Measurements from ENCODE around the gene SAMD4B. TPM values are rescaled to one million over a fixed set of nuclear protein-coding genes. Genes with fewer than 3 reads are reported as not detected.

SAMD4B gene
- total RNA-seq, 1 experiment from 2014 or later = 78.5 TPM

- DNase-seq (ENCODE audit: low read depth, low spot score) = no peak
- in situ Hi-C loops (cut with HindIII; ENCODE audit: low pct_unique_long_range_greater_than_20kb, low sequenced_read_pairs) = no loop called here
These were observed 81.3 kb downstream of the SAMD4B start for GRCh38 chr19:39423258-39424086.

- in situ Hi-C loops (cut with HindIII; ENCODE audit: low pct_unique_long_range_greater_than_20kb, low sequenced_read_pairs) = no loop called here
These were observed 82.7 kb downstream of the SAMD4B start for GRCh38 chr19:39424934-39425333.

GRCh38 chr19:39425744-39426143, 83.5 kb downstream of the SAMD4B start:
- no peak for DNase-seq (ENCODE audit: low read depth, low spot score)
- in situ Hi-C loops (cut with HindIII; ENCODE audit: low pct_unique_long_range_greater_than_20kb, low sequenced_read_pairs) = no loop called here

More at GRCh38 chr19:39424934-39425333, 82.7 kb downstream of the SAMD4B start:
- DNase-seq (ENCODE audit: low read depth, low spot score) = no peak

DNA sequence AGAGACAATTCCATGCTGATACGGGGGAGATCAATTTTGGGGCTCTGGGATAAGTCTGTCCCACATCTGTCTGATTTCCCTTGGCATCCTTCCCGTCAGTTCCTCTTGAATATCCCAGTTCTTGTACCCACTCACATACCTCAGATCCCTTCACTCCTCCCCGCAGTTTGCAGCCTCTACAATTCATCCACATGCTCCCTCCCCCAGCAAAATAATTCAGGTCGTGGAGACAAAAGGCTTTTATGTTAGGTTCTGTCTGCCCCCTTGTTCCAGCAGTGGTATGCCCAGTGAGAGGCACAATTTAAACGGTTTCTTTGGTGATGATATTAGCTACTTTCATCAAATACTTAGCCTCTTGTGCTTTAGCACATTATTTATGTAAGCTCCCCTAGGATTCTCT, 83.9 kb downstream of the SAMD4B start:
- in situ Hi-C loops (cut with HindIII; ENCODE audit: low pct_unique_long_range_greater_than_20kb, low sequenced_read_pairs) = no loop called here
- DNase-seq (ENCODE audit: low read depth, low spot score) = peak; percentile 79

DNA sequence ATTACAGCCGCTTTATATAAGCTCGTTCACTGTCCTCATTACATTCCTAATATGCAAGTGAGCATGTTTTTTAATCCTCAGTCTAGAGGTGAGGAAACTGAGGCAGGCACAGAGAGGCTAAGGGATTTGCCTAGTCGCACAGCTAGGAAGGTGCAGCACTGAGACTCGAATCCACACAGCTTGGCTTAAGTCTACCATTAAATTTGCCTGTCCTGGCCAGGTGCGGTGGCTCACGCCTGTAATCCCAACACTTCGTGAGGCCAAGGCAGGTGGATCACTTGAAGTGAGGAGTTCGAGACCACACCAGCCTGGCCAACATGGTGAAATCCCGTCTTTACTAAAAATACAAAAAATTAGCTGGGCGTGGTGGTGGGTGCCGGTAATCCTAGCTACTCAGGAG, 85.5 kb downstream of the SAMD4B start:
- in situ Hi-C loops (cut with HindIII; ENCODE audit: low pct_unique_long_range_greater_than_20kb, low sequenced_read_pairs) = no loop called here
- no peak for DNase-seq (ENCODE audit: low read depth, low spot score)

DNA sequence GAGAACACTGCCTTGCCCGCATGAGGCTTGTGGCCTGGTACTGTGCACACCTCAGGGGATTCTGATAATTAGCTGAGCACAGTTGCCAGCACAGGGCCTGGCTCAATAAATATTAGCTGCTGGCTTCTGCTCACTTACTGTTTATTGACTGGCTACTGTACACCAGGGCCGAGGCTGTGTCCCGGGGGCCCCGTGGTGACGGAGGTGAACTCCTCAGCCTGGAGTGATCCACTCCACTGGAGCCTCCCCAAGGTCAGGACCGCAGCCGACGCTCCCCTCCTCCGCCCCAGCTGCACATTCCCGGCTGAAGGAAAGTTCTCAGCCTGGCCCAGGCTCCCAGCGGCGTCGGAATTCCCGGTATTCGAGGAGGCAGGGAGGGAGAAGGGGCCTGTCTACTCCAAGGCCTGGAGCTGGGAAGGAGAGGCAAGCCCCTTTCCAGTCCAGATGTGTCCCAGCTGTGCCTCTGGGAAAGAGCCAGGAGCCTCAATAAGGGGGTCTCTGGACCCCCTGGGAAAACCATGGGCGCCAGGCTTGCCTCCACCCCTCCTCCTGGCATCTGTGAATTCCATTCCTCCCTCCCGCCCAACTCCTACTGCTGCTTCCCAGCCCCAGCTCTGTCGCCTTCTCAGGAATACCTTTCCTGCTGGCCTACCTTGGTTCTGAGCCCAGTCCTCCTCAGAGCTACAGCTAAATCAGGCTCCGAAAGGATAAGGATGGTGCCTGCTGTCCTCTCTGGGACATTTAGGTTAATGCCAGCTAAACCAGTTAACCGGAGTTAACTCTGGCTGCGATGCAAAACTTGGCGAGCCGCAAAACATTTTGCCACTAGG, 86.3 kb downstream of the SAMD4B start:
- no peak for DNase-seq (ENCODE audit: low read depth, low spot score)
- in situ Hi-C loops (cut with HindIII; ENCODE audit: low pct_unique_long_range_greater_than_20kb, low sequenced_read_pairs) = no loop called here

DNA sequence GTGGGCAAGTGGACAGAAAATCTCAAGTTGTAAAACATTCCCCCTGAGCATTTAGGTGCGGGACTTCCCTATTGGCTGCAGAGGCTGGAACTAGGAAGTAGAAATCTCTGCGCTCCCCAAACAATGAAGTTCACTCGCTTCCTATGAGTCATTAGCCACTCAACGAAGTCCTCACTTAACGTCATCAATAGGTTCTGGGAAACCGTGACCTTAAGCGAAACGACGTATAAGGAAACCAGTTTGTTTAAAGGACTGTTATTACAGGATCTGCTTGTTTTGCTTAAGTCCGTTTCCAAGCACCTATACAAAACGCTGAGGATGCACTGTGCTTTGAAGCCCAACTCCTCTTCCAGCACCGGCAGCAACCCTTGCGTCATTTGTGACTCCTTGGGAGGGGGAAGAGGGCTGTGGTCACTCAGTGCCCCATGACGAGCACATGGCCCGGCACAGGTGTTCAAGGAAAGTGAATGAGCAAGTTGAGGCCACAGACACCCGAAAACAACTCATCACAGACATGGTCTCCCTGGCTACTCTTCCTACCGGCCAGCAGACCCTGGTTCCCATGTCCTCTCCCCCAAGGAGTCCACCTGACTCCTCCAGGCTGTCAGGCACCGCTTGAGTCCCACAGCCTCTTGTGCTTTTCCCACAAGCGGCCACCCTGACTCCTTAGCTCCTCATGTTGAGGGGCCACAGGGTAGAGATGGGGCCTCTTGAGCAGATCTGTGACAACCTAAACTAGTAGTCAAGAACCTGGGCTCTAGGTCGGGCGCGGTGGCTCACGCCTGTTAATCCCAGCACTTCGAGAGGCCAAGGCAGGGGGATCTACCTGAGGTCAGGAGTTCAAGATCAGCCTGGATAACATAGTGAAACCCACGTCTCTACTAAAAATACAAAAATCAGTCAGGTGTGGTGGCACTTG, 88.7 kb downstream of the SAMD4B start:
- peak; percentile 99 for DNase-seq (ENCODE audit: low read depth, low spot score)
- in situ Hi-C loops (cut with HindIII; ENCODE audit: low pct_unique_long_range_greater_than_20kb, low sequenced_read_pairs) = no loop called here

- in situ Hi-C loops (cut with HindIII; ENCODE audit: low pct_unique_long_range_greater_than_20kb, low sequenced_read_pairs) = no loop called here
- no peak for DNase-seq (ENCODE audit: low read depth, low spot score)
These were observed 90.4 kb downstream of the SAMD4B start for GRCh38 chr19:39432677-39433025.

GRCh38 chr19:39433480-39434079, 91.4 kb downstream of the SAMD4B start:
- in situ Hi-C loops (cut with HindIII; ENCODE audit: low pct_unique_long_range_greater_than_20kb, low sequenced_read_pairs) = no loop called here
- peak; percentile 30 for DNase-seq (ENCODE audit: low read depth, low spot score)

DNA sequence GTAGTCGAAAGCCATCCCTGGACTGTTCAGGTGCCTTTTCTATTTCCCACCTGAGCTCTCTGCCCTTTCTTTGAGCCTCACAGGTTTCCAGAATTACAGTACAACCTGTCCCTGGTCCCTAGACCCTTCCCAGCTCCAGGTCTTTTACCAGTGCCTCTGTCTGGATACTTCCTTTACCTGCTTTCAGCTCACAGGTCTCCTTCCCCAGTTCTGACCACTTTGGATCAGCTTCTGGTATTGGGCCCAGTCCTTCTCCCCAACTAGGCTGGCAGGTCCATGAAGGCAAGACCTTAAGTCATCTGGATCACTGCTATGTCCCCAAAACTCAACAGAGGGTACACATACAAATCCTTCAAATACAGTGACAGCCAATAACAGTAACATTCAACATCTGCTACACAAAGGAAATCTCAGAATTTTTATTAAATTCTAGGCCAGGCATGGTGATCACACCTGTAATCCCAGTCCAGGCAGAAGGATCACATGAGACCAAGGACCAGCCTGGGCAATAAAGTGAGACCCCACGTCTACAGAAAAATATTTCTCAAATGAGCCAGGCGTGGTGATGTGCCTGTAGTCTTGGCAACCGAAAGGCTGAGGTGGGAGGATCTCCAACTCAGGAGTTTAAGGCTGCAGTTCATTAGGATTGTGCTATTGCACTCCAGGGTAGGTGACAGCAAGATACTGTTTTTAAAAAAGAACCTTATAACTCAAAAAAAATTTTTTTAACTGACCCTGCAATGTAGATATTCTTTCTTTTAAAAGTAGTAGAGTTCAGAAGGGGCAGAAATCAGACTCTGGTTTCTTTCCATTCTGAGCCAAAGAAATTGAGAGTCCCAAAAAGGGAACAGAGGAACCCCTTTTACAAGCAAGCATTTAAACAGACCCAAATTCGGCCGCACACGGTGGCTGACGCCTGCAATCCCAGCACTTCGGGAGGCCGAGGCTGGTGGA, 92.2 kb downstream of the SAMD4B start:
- no peak for DNase-seq (ENCODE audit: low read depth, low spot score)
- in situ Hi-C loops (cut with HindIII; ENCODE audit: low pct_unique_long_range_greater_than_20kb, low sequenced_read_pairs) = no loop called here

Small RNA genes lying within 50 kb of the gene (small RNA-seq; reads per million reads assigned to genes)
- gene AC011445.2 = 0 reads per million in 2 experiments
- gene MIR4530 = 0 reads per million in 2 experiments
- gene RN7SL566P = 0 to 0.19 reads per million in 2 experiments

Other genes with a start within 250 kb of the SAMD4B start
- 3.7 TPM in 2 replicates for gene PAK4, start 216.6 kb upstream of the SAMD4B start, total RNA-seq (2014; rRNA removed; shearing (Covaris generic))
- 0.21 and 0.67 TPM in 2 replicates for gene NCCRP1, start 145.5 kb upstream of the SAMD4B start, total RNA-seq (2014; rRNA removed; shearing (Covaris generic))
- not detected in 2 replicates for gene SYCN, start 138.2 kb upstream of the SAMD4B start, total RNA-seq (2014; rRNA removed; shearing (Covaris generic))
- gene IFNL3, start 97.4 kb upstream of the SAMD4B start, total RNA-seq (2014; rRNA removed; shearing (Covaris generic)) = not detected in 2 replicates
- not detected in 2 replicates for gene IFNL4, start 93.6 kb upstream of the SAMD4B start, total RNA-seq (2014; rRNA removed; shearing (Covaris generic))
- gene IFNL2, start 74.0 kb upstream of the SAMD4B start, total RNA-seq (2014; rRNA removed; shearing (Covaris generic)) = not detected in 2 replicates
- not detected in 2 replicates for gene IFNL1, start 46.0 kb upstream of the SAMD4B start, total RNA-seq (2014; rRNA removed; shearing (Covaris generic))
- gene LRFN1, start 21.6 kb upstream of the SAMD4B start, total RNA-seq (2014; rRNA removed; shearing (Covaris generic)) = 1.6 TPM in 2 replicates
- 0.58 and 0.88 TPM in 2 replicates for gene GMFG, start 6.4 kb upstream of the SAMD4B start, total RNA-seq (2014; rRNA removed; shearing (Covaris generic))
- 21.3 and 29.6 TPM in 2 replicates for gene PAF1, start 48.7 kb downstream of the SAMD4B start, total RNA-seq (2014; rRNA removed; shearing (Covaris generic))
- gene MED29, start 49.0 kb downstream of the SAMD4B start, total RNA-seq (2014; rRNA removed; shearing (Covaris generic)) = 20.9 and 23.2 TPM in 2 replicates
- gene ZFP36, start 64.4 kb downstream of the SAMD4B start, total RNA-seq (2014; rRNA removed; shearing (Covaris generic)) = 2.6 and 3.1 TPM in 2 replicates
- gene PLEKHG2, start 70.2 kb downstream of the SAMD4B start, total RNA-seq (2014; rRNA removed; shearing (Covaris generic)) = 22.3 and 27.2 TPM in 2 replicates
- 66.0 and 110 TPM in 2 replicates for gene RPS16, start 93.5 kb downstream of the SAMD4B start, total RNA-seq (2014; rRNA removed; shearing (Covaris generic))
- gene SUPT5H, start 103.2 kb downstream of the SAMD4B start, total RNA-seq (2014; rRNA removed; shearing (Covaris generic)) = 98.8 and 113 TPM in 2 replicates
- 431 and 474 TPM in 2 replicates for gene TIMM50, start 138.4 kb downstream of the SAMD4B start, total RNA-seq (2014; rRNA removed; shearing (Covaris generic))
- gene DLL3, start 156.5 kb downstream of the SAMD4B start, total RNA-seq (2014; rRNA removed; shearing (Covaris generic)) = 42.4 and 45.3 TPM in 2 replicates
- gene SELENOV, start 172.7 kb downstream of the SAMD4B start, total RNA-seq (2014; rRNA removed; shearing (Covaris generic)) = not detected in 2 replicates
- gene EID2B, start 190.4 kb downstream of the SAMD4B start, total RNA-seq (2014; rRNA removed; shearing (Covaris generic)) = 4.2 and 4.3 TPM in 2 replicates
- 16.7 and 20.7 TPM in 2 replicates for gene EID2, start 197.7 kb downstream of the SAMD4B start, total RNA-seq (2014; rRNA removed; shearing (Covaris generic))